Muscle of leg (tissue), 11 donors: ENCODE measurements around the gene LZTFL1. TPM values are rescaled to one million over a fixed set of nuclear protein-coding genes. Genes with fewer than 3 reads are reported as not detected.

Experiments used
- DNase-seq: peaks from one replicate; pipeline ENCODE4 v3.0.0; 2013
- H3K27ac ChIP-seq: one replicate; pipeline ENCODE4 v1.5.1; 2013; ENCODE audit warnings: mild to moderate bottlenecking, low read length, control low read depth
- H3K27me3 ChIP-seq: one replicate; pipeline ENCODE4 v1.6.1; 2013; ENCODE audit warnings: low read length; ENCODE audit not compliant: control insufficient read depth, insufficient read depth
- H3K36me3 ChIP-seq: one replicate; pipeline ENCODE4 v1.6.1; 2013; ENCODE audit warnings: low read length; ENCODE audit not compliant: control insufficient read depth, insufficient read depth
- H3K4me1 ChIP-seq: one replicate; pipeline ENCODE4 v1.6.1; 2013; ENCODE audit warnings: low read length; ENCODE audit not compliant: control insufficient read depth, insufficient read depth
- H3K4me3 ChIP-seq: one replicate; pipeline ENCODE4 v1.5.1; 2013; ENCODE audit warnings: low read length, control low read depth
- H3K9me3 ChIP-seq: replicated peaks from 2 replicates; pipeline ENCODE4 v1.6.1; 2013; ENCODE audit warnings: low read depth, low read length; ENCODE audit not compliant: control insufficient read depth
- WGBS: methylation state at CpG from one replicate; pipeline ENCODE4 v1.1.5; 2013; ENCODE audit warnings: missing lambda C conversion rate; ENCODE audit not compliant: insufficient coverage; 5-methylcytosine and 5-hydroxymethylcytosine counted together
- polyA plus RNA-seq, 8 donors: library from polyadenylated mRNA; unstranded; fragments of 120-200 nt; gene quantifications; one replicate each; pipeline versions ENCODE4 v1.2.1 to v1.2.3, GENCODE V29; 2013; ENCODE audit warnings: inconsistent platforms in 1 of 8, low replicate concordance in 1 of 8; ENCODE audit not compliant: insufficient read length in 8 of 8, insufficient read depth in 1 of 8
- total RNA-seq: library from RNA; stranded (reverse); fragments of 120-200 nt; gene quantifications from one replicate; pipeline ENCODE4 v1.2.4, GENCODE V29; 2013

LZTFL1 gene
- total and polyA plus RNA-seq, 9 donors, result 13.3 to 19.9 (median 15.6) TPM

DNA sequence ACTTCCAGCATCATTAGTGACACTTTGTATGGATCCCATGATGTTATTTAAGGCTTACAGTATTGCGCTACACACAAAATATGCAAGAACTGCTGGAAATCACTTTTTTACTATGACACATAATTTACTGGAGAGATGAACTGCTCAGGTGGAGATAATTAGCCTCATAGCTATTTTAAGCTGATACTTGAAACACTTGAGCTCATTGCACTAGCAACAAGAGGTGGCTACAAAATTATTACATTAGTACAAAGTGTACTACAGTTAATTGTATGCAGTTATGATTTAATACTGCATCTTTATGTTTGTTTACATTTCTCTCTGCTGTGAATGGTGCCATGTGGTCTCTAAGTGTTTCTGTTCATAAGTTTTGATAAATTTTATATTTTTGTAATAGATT, 6.5 kb upstream of the LZTFL1 start:
- Histone ChIP-seq H3K27ac (no peak overlapping the region), H3K4me3 (no peak overlapping the region), H3K36me3 (no peaks in the 10 kb centered on the region), H3K4me1 (no peaks in the 10 kb centered on the region), H3K9me3 (no peaks in the 10 kb centered on the region), H3K27me3 (peaks cover 9% of the 10 kb centered on the region)
- no peak for DNase-seq
- no CpG with 5 or more reads among the region's 1 CpG for WGBS

DNA sequence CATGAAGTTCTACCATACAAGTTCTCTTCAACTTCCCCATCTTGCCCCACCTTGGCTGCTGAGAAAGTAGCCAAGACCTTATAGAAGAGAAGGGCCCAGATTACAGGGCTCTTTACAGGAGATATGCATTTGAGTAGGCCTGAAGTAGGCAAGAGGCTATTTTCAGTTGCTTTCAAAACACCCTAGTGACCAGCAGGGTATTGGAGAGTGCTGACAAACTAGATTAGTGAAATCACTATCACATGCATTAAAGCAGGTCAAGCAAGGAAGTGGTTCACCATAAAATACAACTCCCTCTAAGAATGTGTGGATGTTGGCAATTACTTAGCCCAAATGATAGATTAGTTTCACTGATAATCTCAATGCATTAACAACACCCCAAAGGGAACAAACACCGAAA, 2.7 kb upstream of the LZTFL1 start:
- Histone ChIP-seq H3K27me3 (peaks cover 7% of the 10 kb centered on the region), H3K27ac (no peak overlapping the region), H3K9me3 (no peaks in the 10 kb centered on the region), H3K4me3 (no peak overlapping the region), H3K4me1 (peaks cover 11% of the 10 kb centered on the region), H3K36me3 (no peaks in the 10 kb centered on the region)
- DNase-seq, result no peak
- WGBS, result no CpG with 5 or more reads among the region's 1 CpG

- Histone ChIP-seq H3K36me3 (no peaks in the 10 kb centered on the region), H3K27ac (no peak overlapping the region), H3K9me3 (no peaks in the 10 kb centered on the region), H3K4me1 (peaks cover 11% of the 10 kb centered on the region), H3K4me3 (no peak overlapping the region), H3K27me3 (peaks cover 3% of the 10 kb centered on the region)
- WGBS, result 81% methylated on average over 6 of the region's 9 CpGs
- DNase-seq, result peak; percentile 1
Observed at GRCh38 chr3:45842851-45843625, 1.1 kb upstream of the LZTFL1 start.

DNA sequence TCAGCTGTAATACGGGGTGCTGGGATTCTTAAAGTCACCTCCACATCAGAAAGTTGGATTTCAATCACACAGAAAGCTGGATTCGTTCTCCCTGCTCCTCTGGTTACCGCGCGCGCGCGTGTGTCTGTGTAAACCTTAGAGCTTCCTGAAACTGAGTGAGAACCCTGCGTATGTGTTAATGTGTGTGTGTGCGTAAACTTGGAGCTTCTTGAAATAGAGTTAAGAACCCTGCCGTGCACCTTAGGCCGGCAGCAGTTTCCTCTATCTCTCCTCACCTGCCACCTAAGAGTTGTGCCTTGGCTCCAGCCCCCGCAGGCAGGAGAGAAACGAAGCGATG, 531 bp downstream of the LZTFL1 start:
- WGBS, result 3% methylated on average over 11 of the region's 15 CpGs
- Histone ChIP-seq H3K27me3 (peaks cover 3% of the 10 kb centered on the region), H3K27ac (peak overlapping the region; percentile 65)

DNA sequence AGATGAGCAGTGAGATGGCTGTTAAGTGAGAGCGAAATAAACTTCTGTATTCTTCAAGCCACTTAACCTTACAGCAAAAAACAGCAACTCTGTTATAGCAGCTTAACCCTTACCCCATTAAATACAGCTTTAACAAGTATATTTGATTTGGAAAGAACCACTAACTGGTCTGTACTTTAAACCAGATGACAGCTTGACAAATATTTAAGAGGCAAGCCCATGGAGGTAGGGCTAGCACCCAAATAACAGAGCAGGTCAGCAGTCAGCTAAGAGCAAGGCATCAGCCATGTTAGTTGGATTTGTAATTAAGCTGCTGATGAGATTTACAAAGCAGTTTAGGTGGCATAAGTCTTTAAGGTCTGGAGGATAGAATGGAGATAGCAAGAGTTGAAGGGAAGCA, 3.5 kb downstream of the LZTFL1 start:
- H3K9me3 ChIP-seq, result no peaks in the 10 kb centered on the region
- peaks cover 15% of the 10 kb centered on the region for H3K36me3 ChIP-seq
- DNase-seq, result no peak
- no peak overlapping the region for H3K27ac ChIP-seq
- peaks cover 3% of the 10 kb centered on the region for H3K27me3 ChIP-seq
- H3K4me1 ChIP-seq, result peaks cover 11% of the 10 kb centered on the region
- no peak overlapping the region for H3K4me3 ChIP-seq
- WGBS, result no CpG with 5 or more reads among the region's 1 CpG

More for the DNA sequence above, 531 bp downstream of the LZTFL1 start:
- peaks cover 3% of the 10 kb centered on the region for H3K36me3 ChIP-seq
- H3K4me3 ChIP-seq, result peak overlapping the region; percentile 92
- H3K4me1 ChIP-seq, result peaks cover 11% of the 10 kb centered on the region
- no peaks in the 10 kb centered on the region for H3K9me3 ChIP-seq
- peak; percentile 32 for DNase-seq

DNA sequence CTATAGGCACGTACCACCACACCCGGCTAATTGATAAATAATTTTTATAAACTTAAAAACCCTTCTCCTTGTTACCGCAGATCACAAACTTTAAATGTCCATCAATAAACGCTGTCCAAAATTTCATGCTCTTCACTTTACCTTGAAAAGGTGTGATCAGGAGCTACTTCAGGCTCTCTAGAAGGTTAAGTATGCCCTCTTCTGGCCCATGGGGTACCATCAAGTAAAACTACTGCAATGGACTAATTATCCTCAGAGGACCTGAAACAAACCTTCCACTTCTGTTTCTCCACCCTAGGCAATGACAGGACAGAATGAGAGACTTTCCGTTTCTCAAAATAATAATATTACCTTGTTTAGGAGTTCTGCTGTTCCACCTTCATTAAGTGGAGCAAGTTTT, 9.2 kb downstream of the LZTFL1 start:
- Histone ChIP-seq H3K27me3 (no peaks in the 10 kb centered on the region), H3K27ac (no peak overlapping the region), H3K9me3 (no peaks in the 10 kb centered on the region), H3K4me1 (no peaks in the 10 kb centered on the region), H3K4me3 (no peak overlapping the region), H3K36me3 (peaks cover 40% of the 10 kb centered on the region)
- DNase-seq, result peak; percentile 6
- 86% methylated on average over 2 of the region's 5 CpGs for WGBS

DNA sequence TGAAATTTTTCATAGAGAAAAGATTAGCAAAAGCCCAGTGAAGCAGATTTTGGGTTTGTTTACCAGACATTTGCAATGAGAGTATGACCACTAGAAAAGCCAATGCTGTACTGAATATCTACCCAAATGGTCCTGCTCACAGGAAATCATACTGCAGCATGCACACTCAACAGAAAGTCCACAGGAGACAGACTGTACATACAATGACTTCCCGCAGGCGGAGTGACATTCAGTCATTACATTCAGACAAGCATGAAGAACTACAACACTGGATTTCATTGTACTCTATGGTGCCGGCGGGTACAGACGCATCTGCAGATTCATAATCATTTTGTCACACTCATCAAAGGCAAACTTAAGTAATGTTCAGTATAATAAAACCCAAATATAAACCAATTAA, 11.8 kb downstream of the LZTFL1 start:
- no peaks in the 10 kb centered on the region for H3K27me3 ChIP-seq
- no peak overlapping the region for H3K4me3 ChIP-seq
- DNase-seq, result no peak
- no CpG with 5 or more reads among the region's 5 CpGs for WGBS
- no peak overlapping the region for H3K27ac ChIP-seq
- H3K9me3 ChIP-seq, result no peaks in the 10 kb centered on the region
- H3K36me3 ChIP-seq, result peaks cover 39% of the 10 kb centered on the region
- H3K4me1 ChIP-seq, result no peaks in the 10 kb centered on the region

GRCh38 chr3:45826908-45827307, 15.0 kb downstream of the LZTFL1 start:
- WGBS, result no CpG with 5 or more reads among the region's 3 CpGs

DNA sequence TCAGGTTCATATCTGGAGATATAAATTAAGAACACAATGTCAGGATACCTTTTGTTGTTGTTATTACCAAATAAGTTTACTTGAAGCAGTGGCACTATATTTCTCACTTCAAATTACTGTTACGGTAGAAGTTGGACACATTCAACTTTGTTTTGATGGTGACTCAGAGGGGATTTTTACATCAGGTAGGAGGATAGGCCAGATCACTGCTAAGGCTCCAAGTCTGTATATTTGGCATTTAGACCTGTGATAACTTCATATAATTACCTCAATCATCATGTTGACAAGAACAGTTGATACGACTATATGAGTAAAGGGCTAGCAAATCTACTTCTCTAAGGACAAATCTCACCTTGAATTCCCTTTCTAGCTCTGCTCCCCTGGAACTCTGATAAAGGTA, 15.6 kb downstream of the LZTFL1 start:
- no peak for DNase-seq
- H3K36me3 ChIP-seq, result peaks cover 22% of the 10 kb centered on the region
- no peak overlapping the region for H3K27ac ChIP-seq

More at GRCh38 chr3:45826908-45827307, 15.0 kb downstream of the LZTFL1 start:
- Histone ChIP-seq H3K27ac (no peak overlapping the region), H3K4me3 (no peak overlapping the region), H3K36me3 (peaks cover 25% of the 10 kb centered on the region), H3K4me1 (no peaks in the 10 kb centered on the region), H3K27me3 (no peaks in the 10 kb centered on the region), H3K9me3 (no peaks in the 10 kb centered on the region)
- no peak for DNase-seq

GRCh38 chr3:45821127-45821526, 20.8 kb downstream of the LZTFL1 start:
- DNase-seq, result no peak
- no peaks in the 10 kb centered on the region for H3K27me3 ChIP-seq
- peaks cover 13% of the 10 kb centered on the region for H3K4me1 ChIP-seq
- H3K9me3 ChIP-seq, result peaks cover 5% of the 10 kb centered on the region
- H3K36me3 ChIP-seq, result peaks cover 15% of the 10 kb centered on the region
- H3K4me3 ChIP-seq, result no peak overlapping the region
- WGBS, result 100% methylated on average over 1 of the region's 1 CpG
- no peak overlapping the region for H3K27ac ChIP-seq

More for the DNA sequence above, 15.6 kb downstream of the LZTFL1 start:
- WGBS, result no CpG with 5 or more reads among the region's 2 CpGs
- Histone ChIP-seq H3K4me1 (no peaks in the 10 kb centered on the region), H3K27me3 (no peaks in the 10 kb centered on the region), H3K4me3 (no peak overlapping the region), H3K9me3 (no peaks in the 10 kb centered on the region)
